HepG2 (cell line): ENCODE data around the gene ZCCHC10. TPM values are rescaled to one million over a fixed set of nuclear protein-coding genes. Genes with fewer than 3 reads are reported as not detected.

Experiments used
- ATAC-seq: fragments of 200-7000 bp; cut with Tn5 transposase; 3 replicates; pipeline ENCODE4 v1.9.1; 2020; ENCODE audit warnings: mild to moderate bottlenecking, moderate library complexity
- BruUV-seq: library from RNA; stranded (reverse); fragments of 400-500 nt; replicated peaks from 2 replicates; lab custom pipeline; 2021; lab: Mats Ljungman, UMichigan
- CTCF ChIA-PET: fragments of 300-600 bp; formaldehyde crosslinking; extraction: SDS; loops from one replicate; lab custom pipeline; 2021; ENCODE audit warnings: low total read pairs, inconsistent platforms, low intra/inter-chr PET ratio; lab: Yijun Ruan, JAX
- POLR2A ChIA-PET: fragments of 350-600 bp; sonication (Branson Sonifier 250); formaldehyde crosslinking; loops from one replicate; lab custom pipeline; 2020; ENCODE audit warnings: antibody characterized with exemption, inconsistent platforms; lab: Yijun Ruan, JAX
- DNase-seq: peaks from one replicate; pipeline ENCODE4 v3.0.0-alpha.2; 2015; ENCODE audit warnings: low spot score
- FAIRE-seq: peaks from 3 replicates; lab custom pipeline; 2011; peaks lifted over from hg19 to GRCh38; lab: Jason Lieb, UNC
- H2AFZ ChIP-seq: one replicate; pipeline ENCODE4 v1.6.1; 2011; ENCODE audit warnings: low read length, inconsistent platforms
- H3K27ac ChIP-seq: fragments of 300-600 bp; 3 replicates; pipeline ENCODE4 v1.8.0; 2011; ENCODE audit warnings: mixed run types, mild to moderate bottlenecking, mixed read lengths, low read length, inconsistent platforms; ENCODE audit not compliant: insufficient read depth; ENCODE audit errors: extremely low read length
- H3K27me3 ChIP-seq, 2 experiments: fragments of 200-600 bp in 1 of 2; 2 replicates in 1 of 2; 3 replicates in 1 of 2; pipeline versions ENCODE4 v1.6.0 to v1.8.0; 2011; ENCODE audit warnings: low read length in 2 of 2, mild to moderate bottlenecking in 2 of 2, moderate library complexity in 2 of 2, inconsistent platforms in 1 of 2; ENCODE audit not compliant: insufficient read depth in 2 of 2, control insufficient read depth in 1 of 2
- H3K36me3 ChIP-seq, 2 experiments: fragments of 200-600 bp in 1 of 2; replicated peaks in 1 of 2; 2 replicates in 1 of 2; 3 replicates in 1 of 2; pipeline versions ENCODE4 v1.5.1 to v1.8.0; 2011; ENCODE audit warnings: low read length in 2 of 2, inconsistent platforms in 1 of 2; ENCODE audit not compliant: insufficient read depth in 2 of 2, control insufficient read depth in 1 of 2
- H3K4me1 ChIP-seq: 2 replicates; pipeline ENCODE4 v1.5.1; 2012; ENCODE audit warnings: low read length, inconsistent platforms; ENCODE audit not compliant: insufficient read depth
- H3K4me2 ChIP-seq: 2 replicates; pipeline ENCODE4 v1.6.0; 2011; ENCODE audit warnings: low read depth, low read length, inconsistent platforms
- H3K4me3 ChIP-seq, 3 experiments: fragments of 200-600 bp in 1 of 3; sonication (generic), shearing (Covaris generic) in 1 of 3; replicated peaks in 1 of 3; 2 replicates each; pipeline ENCODE4 v1.5.1; 2011 to 2016; ENCODE audit warnings: low read length in 3 of 3, inconsistent platforms in 2 of 3, low read depth in 2 of 3, mild to moderate bottlenecking in 2 of 3, control low read depth in 1 of 3, mixed read lengths in 1 of 3; ENCODE audit not compliant: insufficient read depth in 1 of 3
- H3K79me2 ChIP-seq: one replicate; pipeline ENCODE4 v1.6.1; 2011; ENCODE audit warnings: low read length, inconsistent platforms; ENCODE audit not compliant: insufficient read depth
- H3K9ac ChIP-seq: 2 replicates; pipeline ENCODE4 v1.6.0; 2011; ENCODE audit warnings: mild to moderate bottlenecking, low read depth, low read length, inconsistent platforms; ENCODE audit not compliant: insufficient read depth
- H3K9me3 ChIP-seq: 2 replicates; pipeline ENCODE4 v1.5.1; 2012; ENCODE audit warnings: mild to moderate bottlenecking, low read length
- H4K20me1 ChIP-seq: 2 replicates; pipeline ENCODE4 v1.6.0; 2011; ENCODE audit warnings: inconsistent platforms, mild to moderate bottlenecking, low read length, moderate library complexity; ENCODE audit not compliant: insufficient read depth
- BCL6 ChIP-seq: IDR thresholded peaks from 2 replicates; pipeline ENCODE4 v1.6.1; 2016; ENCODE audit warnings: missing genetic modification reagents, missing compliant biosample characterization
- SRF ChIP-seq: IDR thresholded peaks from 2 replicates; pipeline ENCODE4 v1.6.1; 2011; ENCODE audit warnings: mild to moderate bottlenecking, low read depth, low read length, moderate library complexity
- ZNF7 ChIP-seq: IDR thresholded peaks from 2 replicates; pipeline ENCODE4 v1.6.1; 2016; ENCODE audit warnings: missing biosample characterization, missing genetic modification reagents
- WGBS: methylation state at CpG from one replicate; pipeline ENCODE4 v1.1.6; 2017; ENCODE audit warnings: low lambda C conversion rate; 5-methylcytosine and 5-hydroxymethylcytosine counted together
- in situ Hi-C: cut with HindIII; loops from 2 replicates; pipeline ENCODE4 v1.10.0; 2017; ENCODE audit warnings: low pct_unique_long_range_greater_than_20kb; ENCODE audit not compliant: extremely low pct_ligation_motif_present
- intact Hi-C: fragments of 100-400 bp; cut with micrococcal nuclease; formaldehyde crosslinking; loops from one replicate; pipeline ENCODE4 v1.10.0; 2022; ENCODE audit not compliant: unreplicated experiment
- polyA plus RNA-seq, 8 experiments: library from polyadenylated mRNA; depleted of rRNA in 3 of 8; stranded (reverse) in 7 of 8; unstranded in 1 of 8; fragments of >200 nt; fragmentation: Illumina TruSeq in 4 of 8; extraction: Trizol in 4 of 8; gene quantifications; 2 replicates each; pipeline versions ENCODE4 v1.2.1 to v1.2.3, GENCODE V29; 2011 to 2016; ENCODE audit warnings: low read depth in 4 of 8, missing spikeins in 1 of 8, mixed read lengths in 1 of 8; ENCODE audit not compliant: insufficient read depth in 1 of 8
- total RNA-seq, 5 experiments: library from RNA; depleted of rRNA; stranded (reverse); fragments of >200 nt; fragmentation: Illumina TruSeq; extraction: Trizol; gene quantifications; 2 replicates each; pipeline ENCODE4 v1.2.3, GENCODE V29; 2016; ENCODE audit warnings: low read depth in 1 of 5
- TF ChIP-seq, protein P1 (sequence below): sonication (generic); formaldehyde crosslinking; IDR thresholded peaks from 2 replicates; pipeline ENCODE4 v1.4.0; 2020; ENCODE audit warnings: missing genetic modification reagents, borderline replicate concordance

The ZCCHC10 gene
- total and polyA plus RNA-seq, 2 of the 13 experiments (the other 11 are each of a cell fraction or from before 2014, with no cell fraction given) = 40.7 to 48.2 TPM

DNA sequence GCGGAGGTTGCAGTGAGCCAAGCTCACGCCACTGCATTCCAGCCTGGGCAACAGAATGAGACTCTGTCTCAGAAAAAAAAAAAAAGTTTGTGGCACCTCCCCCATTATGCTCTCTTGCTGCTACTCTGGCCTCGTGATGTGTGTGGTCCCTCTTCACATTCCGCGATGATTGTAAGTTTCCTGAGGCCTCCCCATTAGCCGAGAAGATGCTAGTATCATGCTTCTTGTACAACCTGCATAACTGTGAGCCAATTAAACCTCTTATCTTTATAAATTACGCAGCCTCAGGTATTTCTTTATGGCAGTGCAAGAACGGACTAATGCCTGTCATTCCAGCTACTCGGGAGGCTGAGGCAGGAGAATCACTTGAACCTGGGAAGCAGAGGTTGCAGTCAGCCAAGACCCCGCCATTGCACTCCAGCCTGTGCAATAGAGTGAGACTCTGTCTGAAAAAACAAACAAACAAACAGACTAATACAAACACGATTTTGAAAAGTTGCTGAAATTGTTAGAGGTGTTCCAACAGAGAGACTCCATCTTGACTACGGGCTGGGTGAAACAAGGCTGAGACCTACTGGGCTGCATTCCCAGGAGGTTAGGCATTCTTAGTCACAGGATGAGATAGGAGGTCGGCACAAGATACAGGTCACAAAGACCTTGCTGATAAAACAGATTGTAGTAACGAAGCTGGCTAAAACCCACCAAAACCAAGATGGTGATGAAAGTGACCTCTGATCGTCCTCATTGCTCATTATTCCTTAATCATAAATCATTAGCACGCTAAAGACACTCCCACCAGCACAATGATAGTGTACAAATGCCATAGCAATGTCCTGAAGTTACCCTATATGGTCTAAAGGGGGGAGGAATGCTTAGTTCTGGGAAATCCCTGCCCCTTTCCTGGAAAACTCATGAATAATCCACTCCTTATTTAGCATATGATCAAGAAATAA lies 54.6 kb downstream of the ZCCHC10 start:
- H3K4me2 ChIP-seq = peak overlapping the region; percentile 53
- no peak for TF ChIP-seq SRF
- TF ChIP-seq, protein P1, sequence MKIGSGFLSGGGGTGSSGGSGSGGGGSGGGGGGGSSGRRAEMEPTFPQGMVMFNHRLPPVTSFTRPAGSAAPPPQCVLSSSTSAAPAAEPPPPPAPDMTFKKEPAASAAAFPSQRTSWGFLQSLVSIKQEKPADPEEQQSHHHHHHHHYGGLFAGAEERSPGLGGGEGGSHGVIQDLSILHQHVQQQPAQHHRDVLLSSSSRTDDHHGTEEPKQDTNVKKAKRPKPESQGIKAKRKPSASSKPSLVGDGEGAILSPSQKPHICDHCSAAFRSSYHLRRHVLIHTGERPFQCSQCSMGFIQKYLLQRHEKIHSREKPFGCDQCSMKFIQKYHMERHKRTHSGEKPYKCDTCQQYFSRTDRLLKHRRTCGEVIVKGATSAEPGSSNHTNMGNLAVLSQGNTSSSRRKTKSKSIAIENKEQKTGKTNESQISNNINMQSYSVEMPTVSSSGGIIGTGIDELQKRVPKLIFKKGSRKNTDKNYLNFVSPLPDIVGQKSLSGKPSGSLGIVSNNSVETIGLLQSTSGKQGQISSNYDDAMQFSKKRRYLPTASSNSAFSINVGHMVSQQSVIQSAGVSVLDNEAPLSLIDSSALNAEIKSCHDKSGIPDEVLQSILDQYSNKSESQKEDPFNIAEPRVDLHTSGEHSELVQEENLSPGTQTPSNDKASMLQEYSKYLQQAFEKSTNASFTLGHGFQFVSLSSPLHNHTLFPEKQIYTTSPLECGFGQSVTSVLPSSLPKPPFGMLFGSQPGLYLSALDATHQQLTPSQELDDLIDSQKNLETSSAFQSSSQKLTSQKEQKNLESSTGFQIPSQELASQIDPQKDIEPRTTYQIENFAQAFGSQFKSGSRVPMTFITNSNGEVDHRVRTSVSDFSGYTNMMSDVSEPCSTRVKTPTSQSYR (CRISPR knock-in tag) = peak; percentile 33; the same call in 1 of the 2 replicates
- 0 out of 2 replicates have a peak, but pooled peaks have one; percentile 37 for TF ChIP-seq BCL6 (CRISPR knock-in tag)
- peak; percentile 78 for TF ChIP-seq ZNF7 (CRISPR knock-in tag)
- no peak overlapping the region for H3K27ac ChIP-seq
- no peaks in the 10 kb centered on the region for H3K36me3 ChIP-seq
- intact Hi-C loops (no loop called here), in situ Hi-C loops (no loop called here)
- ChIA-PET CTCF (no interaction called here), POLR2A (interaction anchor here (1.3 to 3.8 kb wide), 2 partner anchors 8 to 80 kb away, joined by 3 to 20 read pairs; partner anchors contain the start of genes AFF4 and HSPA4)
- DNase-seq (no peak), FAIRE-seq (no peak), ATAC-seq (peak; percentile 49; the same call in 2 of the 3 replicates)
- H3K4me3 ChIP-seq = no peak overlapping the region; a peak in 1 of 6 replicates
- BruUV-seq = no TSS peak
- no peaks in the 10 kb centered on the region for H3K79me2 ChIP-seq
- peak overlapping the region; percentile 72 for H2AFZ ChIP-seq
- no peaks in the 10 kb centered on the region; a peak in 1 of 5 replicates for H3K27me3 ChIP-seq
- H3K9me3 ChIP-seq = no peaks in the 10 kb centered on the region
- H3K4me1 ChIP-seq = peaks cover 17% of the 10 kb centered on the region
- WGBS = 58% methylated on average over 16 of the region's 16 CpGs
- no peak overlapping the region for H3K9ac ChIP-seq
- no peaks in the 10 kb centered on the region for H4K20me1 ChIP-seq
